Transverse colon (tissue), 3 donors: ENCODE measurements around the gene SHISA8.

Experiments used
- EP300 ChIP-seq: sonication (generic); formaldehyde crosslinking; IDR thresholded peaks from one replicate; pipeline ENCODE4 v1.6.1; 2017; ENCODE audit warnings: antibody characterized with exemption, low read depth
- TF ChIP-seq, protein P1 (sequence below), 5 experiments: fragments of 200-600 bp in 3 of 5; fragments of 450-650 bp in 2 of 5; sonication (generic) in 3 of 5; IDR thresholded peaks; 1 replicate in 2 of 5; 2 replicates in 3 of 5; pipeline ENCODE4 v1.5.1; 2016 to 2017; ENCODE audit warnings: antibody characterized with exemption in 5 of 5, inconsistent platforms in 3 of 5, mild to moderate bottlenecking in 2 of 5, moderate library complexity in 1 of 5

DNA sequence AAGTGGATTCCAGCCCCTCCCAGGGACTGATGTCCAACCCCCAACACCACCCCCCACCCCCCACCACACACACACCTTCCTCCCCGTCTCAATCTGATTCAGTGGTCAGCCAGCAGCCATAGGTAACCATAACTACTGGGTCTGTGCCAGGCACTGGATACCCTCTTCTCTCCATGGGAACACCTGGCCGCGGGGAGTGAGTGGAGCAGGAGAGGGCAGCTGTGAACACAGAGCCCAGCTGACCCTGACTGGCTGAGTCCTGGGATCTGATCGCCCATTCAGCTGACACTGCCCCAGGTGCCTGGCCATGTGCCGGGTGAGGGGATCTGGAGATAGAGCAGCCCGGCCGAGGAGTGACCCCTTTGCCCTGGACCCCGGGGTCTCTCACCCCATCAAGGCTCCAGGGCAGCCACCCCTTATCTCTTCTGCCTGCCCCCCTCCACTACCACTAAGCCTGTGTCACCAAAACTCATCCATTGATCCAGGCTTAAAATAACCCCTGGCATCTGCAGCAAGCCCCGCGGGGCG is 2.6 kb upstream of the SHISA8 start:
- TF ChIP-seq, protein P1, sequence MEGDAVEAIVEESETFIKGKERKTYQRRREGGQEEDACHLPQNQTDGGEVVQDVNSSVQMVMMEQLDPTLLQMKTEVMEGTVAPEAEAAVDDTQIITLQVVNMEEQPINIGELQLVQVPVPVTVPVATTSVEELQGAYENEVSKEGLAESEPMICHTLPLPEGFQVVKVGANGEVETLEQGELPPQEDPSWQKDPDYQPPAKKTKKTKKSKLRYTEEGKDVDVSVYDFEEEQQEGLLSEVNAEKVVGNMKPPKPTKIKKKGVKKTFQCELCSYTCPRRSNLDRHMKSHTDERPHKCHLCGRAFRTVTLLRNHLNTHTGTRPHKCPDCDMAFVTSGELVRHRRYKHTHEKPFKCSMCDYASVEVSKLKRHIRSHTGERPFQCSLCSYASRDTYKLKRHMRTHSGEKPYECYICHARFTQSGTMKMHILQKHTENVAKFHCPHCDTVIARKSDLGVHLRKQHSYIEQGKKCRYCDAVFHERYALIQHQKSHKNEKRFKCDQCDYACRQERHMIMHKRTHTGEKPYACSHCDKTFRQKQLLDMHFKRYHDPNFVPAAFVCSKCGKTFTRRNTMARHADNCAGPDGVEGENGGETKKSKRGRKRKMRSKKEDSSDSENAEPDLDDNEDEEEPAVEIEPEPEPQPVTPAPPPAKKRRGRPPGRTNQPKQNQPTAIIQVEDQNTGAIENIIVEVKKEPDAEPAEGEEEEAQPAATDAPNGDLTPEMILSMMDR (IDR thresholded peaks at IDR 0.05), result no peak
- no peak for TF ChIP-seq EP300
